ENCODE data around the gene NCKAP5. TPM values are rescaled to one million over a fixed set of nuclear protein-coding genes. Genes with fewer than 3 reads are reported as not detected.

NCKAP5 gene
- total and polyA plus RNA-seq, 4 donors = 0.57 to 2.8 (median 2.4) TPM

GRCh38 chr2:133588144-133588543, 19.9 kb upstream of the NCKAP5 start (continued):
- no peak for TF ChIP-seq REST (IDR thresholded peaks at IDR 0.05)
- no peak for TF ChIP-seq SP1 (IDR thresholded peaks at IDR 0.05)
- no peak for TF ChIP-seq RXRA (IDR thresholded peaks at IDR 0.05)

GRCh38 chr2:133586978-133587377, 18.7 kb upstream of the NCKAP5 start:
- H3K36me3 ChIP-seq (ENCODE audit: control insufficient read depth in 4 of 4, insufficient read depth in 3 of 4, low read depth in 1 of 4, low read length in 3 of 4) = no peaks in the 10 kb centered on the region
- no peak for DNase-seq (ENCODE audit: low spot score)
- no peaks in the 10 kb centered on the region for H3K9me3 ChIP-seq (ENCODE audit: control insufficient read depth in 4 of 4, low read length in 3 of 4)
- no peak overlapping the region for H3K4me3 ChIP-seq (ENCODE audit: low read depth in 1 of 3, low read length in 3 of 3)
- TF ChIP-seq EGR1 (IDR thresholded peaks at IDR 0.05; ENCODE audit: low read depth in 2 of 2) (no peak), RXRA (IDR thresholded peaks at IDR 0.05) (no peak)
- TF ChIP-seq, protein P1, sequence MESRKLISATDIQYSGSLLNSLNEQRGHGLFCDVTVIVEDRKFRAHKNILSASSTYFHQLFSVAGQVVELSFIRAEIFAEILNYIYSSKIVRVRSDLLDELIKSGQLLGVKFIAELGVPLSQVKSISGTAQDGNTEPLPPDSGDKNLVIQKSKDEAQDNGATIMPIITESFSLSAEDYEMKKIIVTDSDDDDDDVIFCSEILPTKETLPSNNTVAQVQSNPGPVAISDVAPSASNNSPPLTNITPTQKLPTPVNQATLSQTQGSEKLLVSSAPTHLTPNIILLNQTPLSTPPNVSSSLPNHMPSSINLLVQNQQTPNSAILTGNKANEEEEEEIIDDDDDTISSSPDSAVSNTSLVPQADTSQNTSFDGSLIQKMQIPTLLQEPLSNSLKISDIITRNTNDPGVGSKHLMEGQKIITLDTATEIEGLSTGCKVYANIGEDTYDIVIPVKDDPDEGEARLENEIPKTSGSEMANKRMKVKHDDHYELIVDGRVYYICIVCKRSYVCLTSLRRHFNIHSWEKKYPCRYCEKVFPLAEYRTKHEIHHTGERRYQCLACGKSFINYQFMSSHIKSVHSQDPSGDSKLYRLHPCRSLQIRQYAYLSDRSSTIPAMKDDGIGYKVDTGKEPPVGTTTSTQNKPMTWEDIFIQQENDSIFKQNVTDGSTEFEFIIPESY (IDR thresholded peaks at IDR 0.05) = no peak
- H3K27ac ChIP-seq (ENCODE audit: low read depth in 1 of 2, low read length in 2 of 2) = no peak overlapping the region
- WGBS = 91% methylated on average over 6 of the region's 6 CpGs
- no peak overlapping the region for H3K9ac ChIP-seq (ENCODE audit: low read depth in 1 of 2, low read length in 2 of 2)
- peaks cover 0 to 6% (median 0%) of the 10 kb centered on the region in 4 donors for H3K4me1 ChIP-seq (ENCODE audit: control insufficient read depth in 4 of 4, insufficient read depth in 4 of 4, low read length in 3 of 4)
- no peaks in the 10 kb centered on the region for H3K27me3 ChIP-seq (ENCODE audit: control insufficient read depth in 4 of 4, insufficient read depth in 4 of 4, low read length in 3 of 4)

DNA sequence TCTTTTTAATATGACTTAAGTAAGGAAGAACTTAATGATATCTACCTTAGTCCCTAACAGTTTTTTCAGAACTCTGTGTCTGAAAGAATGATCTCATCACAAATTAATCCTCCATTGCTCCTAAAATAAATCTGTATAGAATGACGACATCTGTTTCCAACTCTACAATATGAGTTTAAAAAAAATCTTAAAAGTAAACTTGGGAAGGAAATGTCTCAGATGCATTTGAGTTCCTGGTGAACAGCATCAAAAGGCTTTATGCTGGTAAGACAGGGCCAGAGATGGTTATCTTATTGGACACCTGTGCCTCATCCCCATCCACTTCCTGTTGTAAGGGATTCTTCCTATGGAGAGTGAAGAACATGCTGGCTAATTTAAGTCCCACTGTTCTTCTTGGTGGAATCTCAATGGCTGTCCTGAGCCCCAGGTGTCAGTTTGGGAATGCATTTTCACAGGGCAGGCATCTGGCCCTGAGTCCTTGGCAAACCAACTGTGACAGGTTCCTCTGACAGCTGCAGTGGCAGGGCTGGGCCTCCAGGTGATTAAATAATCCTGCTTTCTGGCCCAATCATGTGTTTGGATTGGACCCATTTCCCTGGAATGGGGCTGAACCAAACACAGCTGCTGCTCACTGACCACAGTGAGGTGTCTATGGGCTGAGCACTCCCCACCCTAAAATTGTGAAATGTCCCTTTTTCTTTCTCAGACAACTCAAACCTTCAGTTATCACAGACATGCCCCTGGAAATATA, 12.9 kb upstream of the NCKAP5 start:
- Histone ChIP-seq H3K4me3 (ENCODE audit: low read depth in 1 of 3, low read length in 3 of 3) (no peak overlapping the region), H3K4me1 (ENCODE audit: control insufficient read depth in 4 of 4, insufficient read depth in 4 of 4, low read length in 3 of 4) (peaks cover 8 to 19% (median 12%) of the 10 kb centered on the region in 4 donors), H3K27me3 (ENCODE audit: control insufficient read depth in 4 of 4, insufficient read depth in 4 of 4, low read length in 3 of 4) (no peaks in the 10 kb centered on the region), H3K9ac (ENCODE audit: low read depth in 1 of 2, low read length in 2 of 2) (no peak overlapping the region), H3K9me3 (ENCODE audit: control insufficient read depth in 4 of 4, low read length in 3 of 4) (no peaks in the 10 kb centered on the region), H3K36me3 (ENCODE audit: control insufficient read depth in 4 of 4, insufficient read depth in 3 of 4, low read depth in 1 of 4, low read length in 3 of 4) (no peaks in the 10 kb centered on the region), H3K27ac (ENCODE audit: low read depth in 1 of 2, low read length in 2 of 2) (no peak overlapping the region)
- no peak for DNase-seq (ENCODE audit: low spot score)
- no peak for TF ChIP-seq TAF1 (conservative IDR thresholded peaks at IDR 0.05)
- TF ChIP-seq, protein P2, sequence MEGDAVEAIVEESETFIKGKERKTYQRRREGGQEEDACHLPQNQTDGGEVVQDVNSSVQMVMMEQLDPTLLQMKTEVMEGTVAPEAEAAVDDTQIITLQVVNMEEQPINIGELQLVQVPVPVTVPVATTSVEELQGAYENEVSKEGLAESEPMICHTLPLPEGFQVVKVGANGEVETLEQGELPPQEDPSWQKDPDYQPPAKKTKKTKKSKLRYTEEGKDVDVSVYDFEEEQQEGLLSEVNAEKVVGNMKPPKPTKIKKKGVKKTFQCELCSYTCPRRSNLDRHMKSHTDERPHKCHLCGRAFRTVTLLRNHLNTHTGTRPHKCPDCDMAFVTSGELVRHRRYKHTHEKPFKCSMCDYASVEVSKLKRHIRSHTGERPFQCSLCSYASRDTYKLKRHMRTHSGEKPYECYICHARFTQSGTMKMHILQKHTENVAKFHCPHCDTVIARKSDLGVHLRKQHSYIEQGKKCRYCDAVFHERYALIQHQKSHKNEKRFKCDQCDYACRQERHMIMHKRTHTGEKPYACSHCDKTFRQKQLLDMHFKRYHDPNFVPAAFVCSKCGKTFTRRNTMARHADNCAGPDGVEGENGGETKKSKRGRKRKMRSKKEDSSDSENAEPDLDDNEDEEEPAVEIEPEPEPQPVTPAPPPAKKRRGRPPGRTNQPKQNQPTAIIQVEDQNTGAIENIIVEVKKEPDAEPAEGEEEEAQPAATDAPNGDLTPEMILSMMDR (IDR thresholded peaks at IDR 0.05; ENCODE audit: low read depth, low read length, missing input control) = peak; percentile 7
- 70% methylated on average over 1 of the region's 1 CpG for WGBS
